ENCODE data around the gene ENO1.

DNA sequence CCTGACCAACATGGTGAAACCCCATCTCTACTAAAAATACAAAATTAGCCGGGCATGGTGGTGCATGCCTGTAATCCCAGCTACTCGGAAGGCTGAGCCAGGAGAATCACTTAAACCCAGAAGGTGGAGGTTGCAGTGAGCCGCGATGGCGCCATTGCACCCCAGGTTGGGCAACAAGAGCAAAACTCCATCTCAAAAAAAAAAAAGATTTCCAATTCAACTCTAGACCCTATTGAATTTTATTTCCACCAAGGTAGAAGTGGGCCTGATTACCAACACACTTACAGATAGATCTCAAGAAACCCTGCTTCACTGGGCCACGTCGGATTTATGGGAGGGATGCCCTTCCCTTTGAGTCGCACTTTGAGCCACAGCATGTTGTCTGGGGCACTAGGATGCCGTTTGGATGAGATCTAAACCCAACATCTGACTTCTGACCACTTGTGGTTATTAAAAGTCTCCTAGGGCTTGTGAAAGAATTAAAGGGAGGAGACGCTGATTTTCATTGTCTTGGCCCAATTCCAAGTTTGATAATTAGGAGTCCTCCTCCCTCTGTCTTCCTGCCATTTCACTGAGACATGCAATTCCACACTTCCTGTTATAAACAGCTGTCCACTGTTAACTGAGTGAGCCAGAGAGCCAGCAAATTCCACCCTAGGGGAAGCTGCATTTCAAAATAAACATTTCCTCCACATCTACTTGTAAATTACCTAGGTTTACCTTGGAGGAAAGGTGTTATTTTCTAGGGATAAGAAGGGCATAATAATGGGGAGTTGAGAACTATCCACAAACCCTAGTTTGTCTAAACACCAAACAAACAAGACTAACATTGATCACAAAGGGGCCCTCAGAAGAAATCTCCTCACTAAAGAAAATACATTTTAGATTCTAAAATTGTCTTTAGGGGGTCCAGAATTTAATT, 55.9 kb downstream of the ENO1 start:
- no peak for TF ChIP-seq POLR2A (IDR thresholded peaks at IDR 0.05)
- TF ChIP-seq, protein P1, sequence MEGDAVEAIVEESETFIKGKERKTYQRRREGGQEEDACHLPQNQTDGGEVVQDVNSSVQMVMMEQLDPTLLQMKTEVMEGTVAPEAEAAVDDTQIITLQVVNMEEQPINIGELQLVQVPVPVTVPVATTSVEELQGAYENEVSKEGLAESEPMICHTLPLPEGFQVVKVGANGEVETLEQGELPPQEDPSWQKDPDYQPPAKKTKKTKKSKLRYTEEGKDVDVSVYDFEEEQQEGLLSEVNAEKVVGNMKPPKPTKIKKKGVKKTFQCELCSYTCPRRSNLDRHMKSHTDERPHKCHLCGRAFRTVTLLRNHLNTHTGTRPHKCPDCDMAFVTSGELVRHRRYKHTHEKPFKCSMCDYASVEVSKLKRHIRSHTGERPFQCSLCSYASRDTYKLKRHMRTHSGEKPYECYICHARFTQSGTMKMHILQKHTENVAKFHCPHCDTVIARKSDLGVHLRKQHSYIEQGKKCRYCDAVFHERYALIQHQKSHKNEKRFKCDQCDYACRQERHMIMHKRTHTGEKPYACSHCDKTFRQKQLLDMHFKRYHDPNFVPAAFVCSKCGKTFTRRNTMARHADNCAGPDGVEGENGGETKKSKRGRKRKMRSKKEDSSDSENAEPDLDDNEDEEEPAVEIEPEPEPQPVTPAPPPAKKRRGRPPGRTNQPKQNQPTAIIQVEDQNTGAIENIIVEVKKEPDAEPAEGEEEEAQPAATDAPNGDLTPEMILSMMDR (IDR thresholded peaks at IDR 0.05 in 8 of 11, conservative IDR thresholded peaks at IDR 0.05 in 3 of 11), result peak in 1 of 11 experiments; percentile 7
